ENCODE measurements around the gene TLE2. TPM values are rescaled to one million over a fixed set of nuclear protein-coding genes. Genes with fewer than 3 reads are reported as not detected.

The TLE2 gene
- total and polyA plus RNA-seq, 2 of the 4 experiments (the other 2 are of a cell fraction), result under 0.01 to 0.41 TPM

DNA sequence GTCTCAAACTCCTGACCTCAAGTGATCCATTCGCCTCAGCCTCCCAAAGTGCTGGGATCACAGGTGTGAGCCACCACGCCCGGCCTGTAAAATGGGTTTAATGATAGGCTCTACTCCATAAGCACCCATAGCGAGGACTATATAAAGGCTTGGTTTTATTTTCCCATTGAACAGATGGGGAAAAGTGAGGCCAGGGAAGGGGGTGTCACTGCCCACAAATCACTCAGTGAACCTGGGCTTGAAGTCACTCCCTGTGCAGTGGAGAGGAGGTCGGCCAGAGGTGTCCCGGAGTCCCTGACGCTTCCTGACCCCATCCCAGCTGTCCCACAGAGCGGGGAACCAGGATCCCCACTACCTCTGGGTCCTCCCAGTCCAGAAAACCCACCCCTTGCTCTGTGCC is 14.9 kb downstream of the TLE2 start:
- no peak for TF ChIP-seq CEBPB (IDR thresholded peaks at IDR 0.05; ENCODE audit: low read depth, low read length)
- TF ChIP-seq MAZ (IDR thresholded peaks at IDR 0.05; ENCODE audit: borderline replicate concordance, low read depth, low read length), result no peak
- no peak for TF ChIP-seq RAD21 (IDR thresholded peaks at IDR 0.05; ENCODE audit: low read length)
- no peak for TF ChIP-seq BHLHE40 (IDR thresholded peaks at IDR 0.05; ENCODE audit: low read depth, low read length)
- no peak for TF ChIP-seq NFE2L2 (IDR thresholded peaks at IDR 0.05; ENCODE audit: low read depth, low read length)
- TF ChIP-seq CHD1 (IDR thresholded peaks at IDR 0.05; ENCODE audit: low read depth, low read length), result no peak
- TF ChIP-seq RFX5 (IDR thresholded peaks at IDR 0.05; ENCODE audit: low read depth, low read length), result no peak
- TF ChIP-seq POLR2A (IDR thresholded peaks at IDR 0.05; ENCODE audit: low read depth, low read length), result no peak
- no peak for TF ChIP-seq FOS (IDR thresholded peaks at IDR 0.05; ENCODE audit: low read depth, low read length)
- TF ChIP-seq SMC3 (IDR thresholded peaks at IDR 0.05; ENCODE audit: low read depth, low read length), result no peak
- no peak for TF ChIP-seq MXI1 (IDR thresholded peaks at IDR 0.05; ENCODE audit: borderline replicate concordance, low read depth, low read length)
- TF ChIP-seq, protein P1, sequence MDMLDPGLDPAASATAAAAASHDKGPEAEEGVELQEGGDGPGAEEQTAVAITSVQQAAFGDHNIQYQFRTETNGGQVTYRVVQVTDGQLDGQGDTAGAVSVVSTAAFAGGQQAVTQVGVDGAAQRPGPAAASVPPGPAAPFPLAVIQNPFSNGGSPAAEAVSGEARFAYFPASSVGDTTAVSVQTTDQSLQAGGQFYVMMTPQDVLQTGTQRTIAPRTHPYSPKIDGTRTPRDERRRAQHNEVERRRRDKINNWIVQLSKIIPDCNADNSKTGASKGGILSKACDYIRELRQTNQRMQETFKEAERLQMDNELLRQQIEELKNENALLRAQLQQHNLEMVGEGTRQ (IDR thresholded peaks at IDR 0.05; ENCODE audit: low read depth, low read length), result no peak
- TF ChIP-seq, protein P2, sequence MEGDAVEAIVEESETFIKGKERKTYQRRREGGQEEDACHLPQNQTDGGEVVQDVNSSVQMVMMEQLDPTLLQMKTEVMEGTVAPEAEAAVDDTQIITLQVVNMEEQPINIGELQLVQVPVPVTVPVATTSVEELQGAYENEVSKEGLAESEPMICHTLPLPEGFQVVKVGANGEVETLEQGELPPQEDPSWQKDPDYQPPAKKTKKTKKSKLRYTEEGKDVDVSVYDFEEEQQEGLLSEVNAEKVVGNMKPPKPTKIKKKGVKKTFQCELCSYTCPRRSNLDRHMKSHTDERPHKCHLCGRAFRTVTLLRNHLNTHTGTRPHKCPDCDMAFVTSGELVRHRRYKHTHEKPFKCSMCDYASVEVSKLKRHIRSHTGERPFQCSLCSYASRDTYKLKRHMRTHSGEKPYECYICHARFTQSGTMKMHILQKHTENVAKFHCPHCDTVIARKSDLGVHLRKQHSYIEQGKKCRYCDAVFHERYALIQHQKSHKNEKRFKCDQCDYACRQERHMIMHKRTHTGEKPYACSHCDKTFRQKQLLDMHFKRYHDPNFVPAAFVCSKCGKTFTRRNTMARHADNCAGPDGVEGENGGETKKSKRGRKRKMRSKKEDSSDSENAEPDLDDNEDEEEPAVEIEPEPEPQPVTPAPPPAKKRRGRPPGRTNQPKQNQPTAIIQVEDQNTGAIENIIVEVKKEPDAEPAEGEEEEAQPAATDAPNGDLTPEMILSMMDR (conservative IDR thresholded peaks at IDR 0.05; ENCODE audit: low read depth, low read length), result no peak
- no peak for TF ChIP-seq RCOR1 (IDR thresholded peaks at IDR 0.05; ENCODE audit: insufficient replicate concordance, low read length)
- no peak for TF ChIP-seq MAFK (IDR thresholded peaks at IDR 0.05; ENCODE audit: low read depth, low read length)
- TF ChIP-seq, protein P3, sequence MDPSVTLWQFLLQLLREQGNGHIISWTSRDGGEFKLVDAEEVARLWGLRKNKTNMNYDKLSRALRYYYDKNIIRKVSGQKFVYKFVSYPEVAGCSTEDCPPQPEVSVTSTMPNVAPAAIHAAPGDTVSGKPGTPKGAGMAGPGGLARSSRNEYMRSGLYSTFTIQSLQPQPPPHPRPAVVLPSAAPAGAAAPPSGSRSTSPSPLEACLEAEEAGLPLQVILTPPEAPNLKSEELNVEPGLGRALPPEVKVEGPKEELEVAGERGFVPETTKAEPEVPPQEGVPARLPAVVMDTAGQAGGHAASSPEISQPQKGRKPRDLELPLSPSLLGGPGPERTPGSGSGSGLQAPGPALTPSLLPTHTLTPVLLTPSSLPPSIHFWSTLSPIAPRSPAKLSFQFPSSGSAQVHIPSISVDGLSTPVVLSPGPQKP (IDR thresholded peaks at IDR 0.05; ENCODE audit: borderline replicate concordance, low read depth, low read length), result no peak
- H4K5ac ChIP-seq (ENCODE audit: low read depth, low read length), result no peak overlapping the region
- H3K4me1 ChIP-seq (ENCODE audit: control insufficient read depth, insufficient read depth, low read length), result no peaks in the 10 kb centered on the region
- H3K9me1 ChIP-seq (ENCODE audit: insufficient read depth, low read length), result no peaks in the 10 kb centered on the region
- no peak overlapping the region for H3K27ac ChIP-seq (ENCODE audit: insufficient read depth, low read length)
- ChIA-PET POLR2A (ENCODE audit: unreplicated experiment) (no interaction called here), CTCF (no interaction called here)
- H2BK5ac ChIP-seq (ENCODE audit: low read depth, low read length, poor library complexity, severe bottlenecking), result no peak overlapping the region
- ATAC-seq (ENCODE audit: low read depth) (no peak), DNase-seq (no peak)
- no peak overlapping the region for H3K4me3 ChIP-seq (ENCODE audit: insufficient read depth, low read depth, low read length)
- no peak overlapping the region for H4K8ac ChIP-seq (ENCODE audit: low read depth in 2 of 2, low read length in 2 of 2)
- no peak overlapping the region for H3K4ac ChIP-seq (ENCODE audit: low read depth, low read length)
- H3K4me2 ChIP-seq (ENCODE audit: low read depth, low read length), result no peak overlapping the region
- no peak overlapping the region for H3K18ac ChIP-seq (ENCODE audit: low read depth, low read length)
- BruUV-seq (replicated peaks), result no TSS peak
- H3K23ac ChIP-seq (ENCODE audit: low read depth, low read length), result no peak overlapping the region
- H2BK20ac ChIP-seq (ENCODE audit: low read depth, low read length), result no peak overlapping the region
- in situ Hi-C loops (cut with MboI; ENCODE audit: low sequenced_read_pairs), result no loop called here
- dilution Hi-C loops (cut with HindIII; ENCODE audit: low sequenced_read_pairs, unreplicated experiment), result no loop called here
- no peaks in the 10 kb centered on the region for H3K36me3 ChIP-seq (ENCODE audit: control insufficient read depth, insufficient read depth, low read length)
- H4K91ac ChIP-seq (ENCODE audit: insufficient read depth, low read depth, low read length), result no peak overlapping the region
- WGBS, 2 experiments (ENCODE audit: extremely low coverage in 2 of 2, insufficient read length in 1 of 2), result no CpG with 5 or more reads among the region's 8 CpGs
- no peak overlapping the region for H2BK15ac ChIP-seq (ENCODE audit: low read depth, low read length)
- no peak overlapping the region for H2BK120ac ChIP-seq (ENCODE audit: low read depth, low read length)
- intact Hi-C loops (cut with micrococcal nuclease), result no loop called here
- H3K9ac ChIP-seq (ENCODE audit: low read depth, low read length), result no peak overlapping the region
- H2AFZ ChIP-seq (replicated peaks; ENCODE audit: low read length, poor library complexity), result no peak overlapping the region
- H3K56ac ChIP-seq (ENCODE audit: extremely low read depth, insufficient read depth, low read length), result no peak overlapping the region
- peaks cover 16% of the 10 kb centered on the region for H3K27me3 ChIP-seq (ENCODE audit: control insufficient read depth, insufficient read depth, low read length)
- H3K9me3 ChIP-seq (ENCODE audit: control insufficient read depth, insufficient read depth, low read length), result no peaks in the 10 kb centered on the region
- no peak overlapping the region for H2AK9ac ChIP-seq (replicated peaks; ENCODE audit: low read depth, low read length, poor library complexity)
- no peak overlapping the region for H3K14ac ChIP-seq (replicated peaks; ENCODE audit: low read depth, low read length)
- H4K20me1 ChIP-seq (ENCODE audit: insufficient read depth, low read length), result no peaks in the 10 kb centered on the region
- no peaks in the 10 kb centered on the region for H3K79me1 ChIP-seq (ENCODE audit: low read depth in 1 of 2, low read length in 2 of 2)
- H2AK5ac ChIP-seq (ENCODE audit: low read depth, low read length), result no peak overlapping the region
